ENCODE results near the gene CNTNAP4.

Gene CNTNAP4

DNA sequence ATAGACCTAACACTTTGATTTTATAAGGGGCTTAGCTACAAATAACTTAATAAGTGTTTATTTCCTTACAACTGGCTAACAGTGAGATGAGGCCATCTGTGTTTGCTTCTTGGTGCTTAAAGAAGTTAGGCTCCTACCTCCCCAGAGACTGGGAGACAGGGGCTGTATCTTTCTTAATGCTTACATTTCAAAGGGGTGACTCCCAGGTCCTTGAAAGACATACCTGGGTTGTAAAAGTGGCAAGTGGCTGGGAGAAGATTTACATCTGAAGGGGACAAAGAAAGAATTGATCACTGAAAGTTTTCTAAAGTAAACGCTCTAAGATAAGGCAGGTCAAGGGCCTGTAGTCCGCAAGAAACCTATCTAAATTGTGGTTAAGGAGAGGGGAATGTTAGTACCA, 196.8 kb downstream of the CNTNAP4 start:
- no peak overlapping the region for H3K4me3 ChIP-seq (ENCODE audit: low read length)
- H3K4me1 ChIP-seq (ENCODE audit: control insufficient read depth, low read length) = no peaks in the 10 kb centered on the region
- H3K27me3 ChIP-seq (ENCODE audit: control insufficient read depth, low read length) = no peaks in the 10 kb centered on the region
- no peaks in the 10 kb centered on the region for H3K36me3 ChIP-seq (ENCODE audit: control insufficient read depth, low read length)
- H3F3A ChIP-seq (ENCODE audit: control insufficient read depth, insufficient read depth) = no peaks in the 10 kb centered on the region
- H3K27ac ChIP-seq (ENCODE audit: low read depth, low read length) = no peak overlapping the region
- no peak overlapping the region for H3K4me2 ChIP-seq (ENCODE audit: low read length)
- TF ChIP-seq, protein P1, sequence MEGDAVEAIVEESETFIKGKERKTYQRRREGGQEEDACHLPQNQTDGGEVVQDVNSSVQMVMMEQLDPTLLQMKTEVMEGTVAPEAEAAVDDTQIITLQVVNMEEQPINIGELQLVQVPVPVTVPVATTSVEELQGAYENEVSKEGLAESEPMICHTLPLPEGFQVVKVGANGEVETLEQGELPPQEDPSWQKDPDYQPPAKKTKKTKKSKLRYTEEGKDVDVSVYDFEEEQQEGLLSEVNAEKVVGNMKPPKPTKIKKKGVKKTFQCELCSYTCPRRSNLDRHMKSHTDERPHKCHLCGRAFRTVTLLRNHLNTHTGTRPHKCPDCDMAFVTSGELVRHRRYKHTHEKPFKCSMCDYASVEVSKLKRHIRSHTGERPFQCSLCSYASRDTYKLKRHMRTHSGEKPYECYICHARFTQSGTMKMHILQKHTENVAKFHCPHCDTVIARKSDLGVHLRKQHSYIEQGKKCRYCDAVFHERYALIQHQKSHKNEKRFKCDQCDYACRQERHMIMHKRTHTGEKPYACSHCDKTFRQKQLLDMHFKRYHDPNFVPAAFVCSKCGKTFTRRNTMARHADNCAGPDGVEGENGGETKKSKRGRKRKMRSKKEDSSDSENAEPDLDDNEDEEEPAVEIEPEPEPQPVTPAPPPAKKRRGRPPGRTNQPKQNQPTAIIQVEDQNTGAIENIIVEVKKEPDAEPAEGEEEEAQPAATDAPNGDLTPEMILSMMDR (IDR thresholded peaks at IDR 0.05; ENCODE audit: low read depth, low read length, poor library complexity, severe bottlenecking) = no peak
- no peak for TF ChIP-seq EZH2phosphoT487 (IDR thresholded peaks at IDR 0.05; ENCODE audit: borderline replicate concordance, low read length)
- no peaks in the 10 kb centered on the region for H3K79me2 ChIP-seq (ENCODE audit: control insufficient read depth, low read length)
- H3K9me3 ChIP-seq (ENCODE audit: control insufficient read depth, insufficient read depth, low read length) = no peaks in the 10 kb centered on the region
- H4K20me1 ChIP-seq (ENCODE audit: control insufficient read depth, insufficient read depth, low read depth, low read length) = no peaks in the 10 kb centered on the region
- no peaks in the 10 kb centered on the region for H3K9me2 ChIP-seq (replicated peaks; ENCODE audit: control insufficient read depth, low read length)

DNA sequence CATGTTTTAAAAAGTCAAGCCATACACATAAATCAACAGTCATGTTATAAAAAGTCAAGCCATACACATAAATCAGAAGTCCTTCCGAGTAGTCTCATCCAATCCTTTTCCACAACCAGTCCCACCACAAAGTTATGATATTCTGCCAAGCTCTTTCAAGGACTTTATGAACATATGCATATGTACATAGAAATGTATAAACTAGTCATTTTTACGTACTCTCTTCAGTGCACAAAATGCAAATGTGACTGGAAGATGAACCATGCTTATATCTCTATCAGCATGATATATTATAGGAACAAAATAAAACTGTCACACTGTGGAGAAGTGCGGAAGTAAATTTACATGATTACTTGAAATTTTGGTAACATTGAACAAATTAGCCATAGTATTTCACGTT, 200.9 kb downstream of the CNTNAP4 start:
- no peak for TF ChIP-seq EZH2phosphoT487 (IDR thresholded peaks at IDR 0.05; ENCODE audit: borderline replicate concordance, low read length)
- TF ChIP-seq, protein P1 (IDR thresholded peaks at IDR 0.05; ENCODE audit: low read depth, low read length, poor library complexity, severe bottlenecking) = no peak
- no peaks in the 10 kb centered on the region for H3F3A ChIP-seq (ENCODE audit: control insufficient read depth, insufficient read depth)
- H3K27me3 ChIP-seq (ENCODE audit: control insufficient read depth, low read length) = no peaks in the 10 kb centered on the region
- H3K4me2 ChIP-seq (ENCODE audit: low read length) = no peak overlapping the region
- H3K9me3 ChIP-seq (ENCODE audit: control insufficient read depth, insufficient read depth, low read length) = no peaks in the 10 kb centered on the region
- no peaks in the 10 kb centered on the region for H3K4me1 ChIP-seq (ENCODE audit: control insufficient read depth, low read length)
- no peak overlapping the region for H3K27ac ChIP-seq (ENCODE audit: low read depth, low read length)
- H3K4me3 ChIP-seq (ENCODE audit: low read length) = no peak overlapping the region
- no peaks in the 10 kb centered on the region for H3K9me2 ChIP-seq (replicated peaks; ENCODE audit: control insufficient read depth, low read length)
- no peaks in the 10 kb centered on the region for H4K20me1 ChIP-seq (ENCODE audit: control insufficient read depth, insufficient read depth, low read depth, low read length)
- no peaks in the 10 kb centered on the region for H3K36me3 ChIP-seq (ENCODE audit: control insufficient read depth, low read length)
- H3K79me2 ChIP-seq (ENCODE audit: control insufficient read depth, low read length) = no peaks in the 10 kb centered on the region

DNA sequence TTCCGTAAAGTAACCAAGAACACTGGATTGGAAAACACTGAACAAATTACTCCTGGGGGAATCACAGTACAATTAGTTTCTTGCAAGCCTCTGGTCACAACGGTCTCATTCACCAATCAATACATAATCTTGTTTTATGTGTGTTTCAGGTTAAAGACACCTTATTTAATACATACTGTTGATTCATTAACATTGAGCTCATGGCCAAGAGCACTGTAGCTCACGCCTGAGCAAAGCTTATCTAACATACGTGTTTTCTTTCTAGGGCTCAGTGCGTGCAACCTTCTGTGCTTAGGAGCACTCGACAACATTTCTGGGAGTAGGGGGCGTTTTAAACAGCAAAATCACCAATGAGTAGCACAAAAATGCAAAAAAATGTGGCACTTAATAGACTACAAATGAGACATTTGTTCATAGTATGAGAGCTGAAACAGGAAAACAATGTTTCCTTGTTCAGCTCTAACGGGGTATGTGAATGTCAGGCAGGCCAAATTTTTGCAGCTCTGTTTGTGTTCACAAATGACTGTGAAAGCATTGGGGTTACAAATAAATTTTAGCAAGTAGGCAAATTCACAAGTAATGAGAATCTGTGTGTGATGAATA, 206.2 kb downstream of the CNTNAP4 start:
- Histone ChIP-seq H3K79me2 (ENCODE audit: control insufficient read depth, low read length) (no peaks in the 10 kb centered on the region), H3K4me3 (ENCODE audit: low read length) (no peak overlapping the region), H3K9me3 (ENCODE audit: control insufficient read depth, insufficient read depth, low read length) (no peaks in the 10 kb centered on the region), H3K4me2 (ENCODE audit: low read length) (no peak overlapping the region), H3K36me3 (ENCODE audit: control insufficient read depth, low read length) (no peaks in the 10 kb centered on the region), H3K27me3 (ENCODE audit: control insufficient read depth, low read length) (no peaks in the 10 kb centered on the region), H3F3A (ENCODE audit: control insufficient read depth, insufficient read depth) (no peaks in the 10 kb centered on the region), H3K27ac (ENCODE audit: low read depth, low read length) (no peak overlapping the region), H3K9me2 (replicated peaks; ENCODE audit: control insufficient read depth, low read length) (no peaks in the 10 kb centered on the region), H4K20me1 (ENCODE audit: control insufficient read depth, insufficient read depth, low read depth, low read length) (no peaks in the 10 kb centered on the region), H3K4me1 (ENCODE audit: control insufficient read depth, low read length) (no peaks in the 10 kb centered on the region)
- TF ChIP-seq, protein P1 (IDR thresholded peaks at IDR 0.05; ENCODE audit: low read depth, low read length, poor library complexity, severe bottlenecking) = no peak
- no peak for TF ChIP-seq EZH2phosphoT487 (IDR thresholded peaks at IDR 0.05; ENCODE audit: borderline replicate concordance, low read length)
